Endometrial microvascular endothelial cells (primary cell): ENCODE measurements around the gene GALNT2. TPM values are rescaled to one million over a fixed set of nuclear protein-coding genes. Genes with fewer than 3 reads are reported as not detected.

Experiments used
- in situ Hi-C: cut with HindIII; loops from 2 replicates; pipeline ENCODE4 v1.10.0; 2017; ENCODE audit warnings: low sequenced_read_pairs, low pct_unique_long_range_greater_than_20kb; ENCODE audit errors: inconsistent ontology term
- total RNA-seq: library from RNA; depleted of rRNA; stranded (reverse); fragments of >200 nt; gene quantifications from one replicate; pipeline ENCODE4 v1.2.3, GENCODE V29; 2015; ENCODE audit errors: inconsistent ontology term

Gene GALNT2
- total RNA-seq, 1 donor from 2014 or later = 69.2 TPM

DNA sequence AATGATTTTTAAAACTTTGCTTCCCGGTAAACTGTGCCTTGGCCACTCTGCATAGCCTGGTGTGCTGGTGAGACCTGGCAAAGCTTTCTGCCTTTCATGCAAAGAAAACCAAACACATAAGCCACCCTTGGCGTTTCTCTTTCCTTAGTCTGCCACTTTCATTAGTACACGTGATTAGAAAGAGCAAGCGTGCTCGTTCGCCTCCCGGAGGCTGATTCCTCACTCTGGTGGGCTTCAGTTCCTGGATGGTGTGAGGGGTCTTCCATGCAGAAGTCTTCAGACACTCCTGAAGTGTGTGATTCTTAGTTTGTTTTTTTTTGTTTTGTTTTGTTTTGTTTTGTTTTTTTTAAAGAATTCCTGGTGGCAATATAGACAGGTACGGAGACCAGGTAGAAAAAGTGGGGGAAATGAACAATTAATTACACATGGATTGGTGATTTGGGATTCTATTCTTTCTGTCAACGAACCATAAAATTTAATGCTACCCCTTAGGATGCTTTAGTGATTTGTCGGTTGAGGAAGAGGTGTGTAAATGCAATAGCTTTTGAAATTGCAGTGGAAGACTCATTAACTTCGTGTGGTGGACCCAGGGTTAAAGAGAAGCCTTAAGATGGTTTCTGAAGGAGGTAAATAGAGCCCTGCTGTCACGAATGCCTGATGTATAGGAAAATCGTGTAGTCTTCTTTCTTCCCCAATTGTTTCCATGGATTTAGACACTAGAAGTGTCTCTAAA, 2.1 kb downstream of the GALNT2 start:
- in situ Hi-C loops = no loop called here

GRCh38 chr1:230069796-230070195, 2.8 kb downstream of the GALNT2 start:
- in situ Hi-C loops = no loop called here

DNA sequence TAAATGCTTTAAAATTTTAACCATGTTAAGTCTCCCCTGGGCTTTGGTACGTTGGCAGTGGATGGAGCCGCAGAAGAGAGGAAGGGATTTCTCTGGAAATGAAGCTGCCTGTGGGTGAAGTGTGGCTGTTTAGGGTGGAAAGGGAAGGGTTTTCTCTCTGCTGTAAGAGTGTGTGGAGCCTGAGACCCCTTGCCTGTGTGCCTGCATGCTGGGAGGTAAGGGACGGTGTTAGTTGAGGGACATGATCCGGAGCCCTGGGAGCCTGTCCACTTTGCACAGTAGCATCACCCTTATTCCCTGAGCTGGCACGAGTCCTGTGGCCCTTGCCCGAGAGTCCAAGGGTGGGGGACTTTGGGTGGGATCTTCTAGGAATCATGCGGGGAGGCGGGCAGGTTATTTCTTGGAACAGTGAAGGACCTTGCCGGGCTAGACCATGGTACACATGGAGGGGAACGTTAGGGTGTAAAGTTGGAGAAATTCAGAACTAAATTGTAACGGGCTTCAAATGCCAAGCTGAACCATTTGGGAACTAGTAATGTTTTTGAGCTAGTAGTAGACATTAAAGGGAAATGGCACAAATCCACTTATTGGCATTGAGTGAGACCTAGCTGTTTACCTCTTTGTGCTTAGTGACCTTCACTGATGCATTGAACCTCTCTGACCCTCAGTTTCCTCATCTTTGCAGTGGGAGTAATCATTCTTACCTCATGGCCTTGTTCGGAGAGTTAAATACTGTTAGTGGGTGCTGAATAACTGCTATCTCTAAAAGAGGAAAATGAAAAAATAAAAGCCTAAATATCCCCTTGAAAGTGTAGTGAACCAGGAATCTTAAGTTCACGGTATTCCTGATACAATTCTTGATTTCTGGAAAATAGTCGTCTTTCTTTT, 3.5 kb downstream of the GALNT2 start:
- in situ Hi-C loops = no loop called here

DNA sequence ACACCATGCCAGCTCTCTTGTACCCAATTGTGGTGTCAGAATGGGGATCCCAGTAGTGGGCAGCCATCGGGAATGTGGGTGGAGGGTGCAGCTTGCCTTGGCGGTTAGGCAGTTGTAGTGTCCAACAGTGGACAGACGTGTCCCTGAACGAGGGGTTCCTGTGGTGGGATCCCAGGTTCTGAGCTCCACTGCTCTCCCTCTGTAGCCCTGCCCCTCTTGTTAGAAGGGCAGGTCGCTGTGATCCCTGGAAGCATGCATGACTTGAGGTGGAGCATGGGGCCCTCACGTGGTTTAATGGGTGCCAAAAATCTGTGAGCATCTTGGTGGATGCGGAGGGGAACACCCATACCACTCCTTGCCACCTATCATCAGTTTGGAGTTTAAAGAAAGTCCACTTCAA, 4.3 kb downstream of the GALNT2 start:
- in situ Hi-C loops = no loop called here

DNA sequence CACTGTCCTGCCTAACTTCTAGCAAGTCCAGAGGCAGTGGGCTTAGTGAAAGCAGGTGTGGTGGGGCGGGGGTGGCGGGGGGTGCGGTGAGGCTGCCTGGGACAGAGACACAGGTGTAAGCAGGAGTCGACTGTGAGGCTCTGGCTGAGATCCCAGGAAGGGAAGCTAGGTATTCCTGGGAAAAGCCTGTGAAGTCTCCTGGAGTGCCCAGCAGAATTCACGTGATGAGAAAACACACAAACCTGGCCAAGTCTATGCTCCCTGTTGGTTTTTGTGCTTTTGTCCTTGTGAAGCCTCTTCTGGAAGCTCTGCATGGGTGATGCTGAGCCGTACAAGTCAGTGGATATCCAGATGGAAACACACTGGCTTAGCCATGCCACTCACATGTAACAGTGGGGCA, 5.3 kb downstream of the GALNT2 start:
- in situ Hi-C loops = no loop called here

GRCh38 chr1:230072866-230073265, 5.8 kb downstream of the GALNT2 start:
- in situ Hi-C loops = no loop called here

DNA sequence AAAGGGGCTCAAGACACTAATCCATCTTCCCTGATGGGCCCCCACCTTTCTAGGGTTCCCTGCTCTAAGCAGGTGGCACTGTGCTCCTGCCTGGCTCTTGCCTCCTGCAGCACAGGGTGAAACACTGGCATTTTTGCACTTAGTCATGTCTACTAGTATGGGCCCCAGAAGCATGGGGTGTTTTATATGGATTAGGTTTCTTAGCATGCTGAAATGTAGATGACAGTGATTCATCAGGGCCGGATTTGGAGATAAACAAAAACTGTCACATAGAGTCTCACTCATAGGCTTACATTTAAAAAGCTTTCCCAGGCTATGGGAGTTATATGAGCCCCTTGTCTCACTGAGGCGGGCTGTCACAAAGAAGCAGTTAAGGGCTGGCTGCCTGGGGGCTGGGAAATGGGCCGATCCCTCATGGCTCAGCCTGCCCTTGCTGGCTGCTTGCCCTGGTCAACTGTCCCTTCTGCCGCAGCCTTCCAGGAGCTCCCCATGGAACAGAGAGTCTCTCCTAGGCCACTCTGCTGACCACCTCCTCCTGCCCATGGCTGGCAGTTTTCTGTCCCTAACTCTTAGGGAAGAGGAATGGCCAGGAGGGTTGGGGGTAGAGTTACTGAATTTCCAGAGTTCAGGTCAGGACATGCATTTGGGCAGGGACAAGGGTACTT, 6.5 kb downstream of the GALNT2 start:
- in situ Hi-C loops = no loop called here

DNA sequence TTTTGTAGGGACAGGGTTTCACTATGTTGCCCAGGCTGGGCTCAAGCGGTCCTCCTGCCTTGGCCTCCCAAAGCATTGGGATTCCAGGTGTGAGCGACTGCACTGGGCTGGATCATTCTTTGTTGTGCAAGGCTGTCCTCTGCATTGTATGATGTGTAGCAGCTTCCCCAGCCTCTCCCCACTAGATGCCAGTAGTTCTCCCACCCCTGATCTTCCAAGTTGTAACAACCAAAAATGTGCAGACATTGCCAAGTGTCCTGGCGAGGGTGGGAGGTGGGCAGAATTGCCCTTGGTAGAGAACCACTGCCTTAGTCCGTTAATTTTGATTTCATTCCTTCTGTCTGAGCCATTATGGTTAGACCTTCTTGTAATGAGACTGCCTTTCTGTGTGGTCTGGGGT, 7.2 kb downstream of the GALNT2 start:
- in situ Hi-C loops = no loop called here

- in situ Hi-C loops = no loop called here
Observed at GRCh38 chr1:230074762-230075161, 7.7 kb downstream of the GALNT2 start.

DNA sequence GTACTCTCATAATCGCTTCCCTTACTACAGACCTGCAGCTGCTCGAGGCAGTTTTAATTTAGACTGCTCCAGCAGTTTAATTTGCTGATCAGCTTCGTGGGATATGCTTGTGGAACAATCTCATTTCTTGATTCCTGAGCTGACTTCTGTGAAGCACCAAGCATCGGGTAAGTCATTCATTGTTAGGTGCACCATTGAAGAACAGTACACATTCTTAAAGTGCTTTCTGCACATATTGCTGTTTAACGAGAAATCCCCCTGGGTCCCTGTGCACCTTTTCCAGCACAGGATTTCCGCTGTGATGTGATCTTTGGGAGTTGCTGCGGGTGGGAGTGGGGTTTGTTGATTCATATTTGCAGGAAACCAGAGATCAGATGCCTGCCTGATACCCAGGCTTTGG, 9.1 kb downstream of the GALNT2 start:
- in situ Hi-C loops = no loop called here

DNA sequence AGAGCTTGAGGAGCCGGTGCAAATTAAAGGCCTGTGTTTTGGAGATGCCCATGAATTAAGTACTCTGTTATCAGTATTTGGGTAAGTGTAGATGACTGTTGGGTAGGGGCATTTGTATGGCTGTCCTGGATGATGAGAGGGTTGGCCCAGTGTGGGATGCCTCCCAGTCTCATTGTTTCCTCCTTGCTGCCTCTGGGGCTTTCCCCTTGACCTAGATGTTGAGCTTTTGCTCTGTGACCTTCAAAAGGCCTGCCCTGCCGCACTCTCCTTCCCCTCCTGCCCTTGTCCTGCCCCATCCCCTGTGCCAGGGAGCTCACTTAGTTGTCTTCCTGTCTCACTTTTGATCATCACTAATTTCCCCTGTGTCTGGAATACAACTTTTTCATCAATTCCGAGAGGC, 10.0 kb downstream of the GALNT2 start:
- in situ Hi-C loops = no loop called here

- in situ Hi-C loops = no loop called here
Observed at GRCh38 chr1:230077436-230078213, 10.6 kb downstream of the GALNT2 start.

DNA sequence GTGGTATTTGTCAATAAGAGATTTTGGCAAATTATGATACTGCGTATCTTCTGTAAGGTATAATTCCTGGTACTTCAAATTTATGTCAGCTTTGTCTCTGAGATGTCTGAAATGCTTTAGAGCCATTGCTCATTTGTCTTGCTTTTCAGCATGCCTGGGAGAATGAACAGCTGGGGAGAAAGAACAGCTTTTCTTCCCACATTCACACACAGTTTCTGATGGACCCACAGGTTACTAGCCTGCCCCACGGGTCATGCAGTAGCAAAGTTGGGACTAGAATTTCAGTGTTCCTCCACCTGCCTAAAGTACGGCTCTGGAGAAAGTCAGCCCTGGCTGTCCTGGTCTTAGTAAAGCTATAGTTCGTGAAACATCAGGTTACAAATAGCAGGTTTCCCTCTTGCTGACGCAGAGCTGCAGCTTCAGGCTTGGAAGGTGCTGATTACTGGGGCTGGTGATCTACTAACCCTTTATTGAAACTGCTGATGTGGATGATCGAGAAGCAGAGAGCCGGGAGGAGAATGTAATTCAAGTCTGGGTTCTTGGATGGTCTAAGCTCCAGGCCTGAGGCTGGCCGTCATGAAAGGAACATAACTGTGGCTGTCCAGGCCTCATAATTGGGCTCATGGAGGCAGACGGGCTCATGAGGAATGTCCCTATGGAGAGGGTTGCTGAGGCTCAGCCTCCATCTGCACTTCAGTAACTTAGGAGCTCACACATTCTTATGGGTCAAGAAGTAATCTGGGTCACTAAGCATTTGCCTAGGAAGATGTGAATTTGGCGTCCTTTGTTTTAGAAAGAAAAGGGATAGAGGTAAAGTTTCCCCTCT, 12.4 kb downstream of the GALNT2 start:
- in situ Hi-C loops = no loop called here

DNA sequence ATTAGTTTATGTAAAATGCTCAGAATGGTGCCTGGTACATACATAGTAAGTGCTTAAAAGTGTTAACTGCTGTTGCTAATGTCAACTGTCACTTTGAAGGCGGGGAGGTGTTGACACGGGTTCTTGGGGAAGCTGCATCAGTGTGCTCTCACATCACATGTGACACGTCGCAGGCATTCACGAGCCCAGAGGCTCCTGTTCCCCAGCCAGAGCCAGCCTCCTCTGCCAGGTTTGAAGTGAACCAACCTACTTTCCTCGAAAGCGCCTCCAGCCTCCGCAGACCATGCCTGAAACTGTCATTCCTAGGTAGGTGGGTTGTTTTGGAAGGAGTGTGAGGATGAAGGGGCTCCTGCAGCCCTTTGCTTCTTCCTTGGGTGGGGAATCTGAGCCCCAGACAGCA, 13.8 kb downstream of the GALNT2 start:
- in situ Hi-C loops = no loop called here

- in situ Hi-C loops = no loop called here
Observed at GRCh38 chr1:230081751-230082150, 14.7 kb downstream of the GALNT2 start.

DNA sequence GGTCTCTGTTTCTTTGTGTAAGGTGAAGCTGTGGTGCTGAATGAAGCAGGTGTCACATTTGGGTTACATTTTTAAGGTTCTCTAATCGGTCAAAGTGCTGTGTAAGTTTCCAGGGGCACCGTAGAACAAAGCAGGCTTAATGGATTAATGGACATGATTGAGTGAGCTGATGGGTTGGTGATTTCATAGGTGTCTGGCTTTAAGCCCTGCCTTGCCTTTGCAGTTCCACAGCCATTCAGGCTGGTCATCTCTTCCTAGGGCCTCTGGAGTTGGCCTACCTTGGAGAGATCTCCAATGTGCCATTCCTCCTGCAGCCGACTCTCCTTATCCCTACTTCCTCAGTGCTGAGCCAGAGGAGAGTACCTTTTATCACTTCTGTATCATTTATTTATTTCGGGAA, 15.2 kb downstream of the GALNT2 start:
- in situ Hi-C loops = no loop called here

DNA sequence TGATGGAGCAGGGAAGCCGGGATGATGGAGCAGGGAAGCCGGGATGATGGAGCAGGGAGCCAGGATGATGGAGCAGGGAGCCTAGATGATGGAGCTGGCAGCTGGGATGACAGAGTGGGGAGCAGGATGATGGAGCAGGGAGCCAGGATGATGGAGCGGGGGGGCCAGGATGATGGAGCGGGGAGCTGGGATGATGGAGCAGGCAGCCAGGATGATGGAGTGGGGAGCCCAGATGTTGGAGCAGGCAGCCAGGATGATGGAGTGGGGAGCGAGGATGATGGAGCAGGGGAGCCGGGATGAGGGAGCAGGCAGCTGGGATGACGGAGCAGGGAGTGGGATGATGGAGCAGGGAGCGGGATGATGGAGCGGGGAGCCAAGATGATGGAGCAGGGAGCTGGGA, 16.0 kb downstream of the GALNT2 start:
- in situ Hi-C loops = no loop called here

DNA sequence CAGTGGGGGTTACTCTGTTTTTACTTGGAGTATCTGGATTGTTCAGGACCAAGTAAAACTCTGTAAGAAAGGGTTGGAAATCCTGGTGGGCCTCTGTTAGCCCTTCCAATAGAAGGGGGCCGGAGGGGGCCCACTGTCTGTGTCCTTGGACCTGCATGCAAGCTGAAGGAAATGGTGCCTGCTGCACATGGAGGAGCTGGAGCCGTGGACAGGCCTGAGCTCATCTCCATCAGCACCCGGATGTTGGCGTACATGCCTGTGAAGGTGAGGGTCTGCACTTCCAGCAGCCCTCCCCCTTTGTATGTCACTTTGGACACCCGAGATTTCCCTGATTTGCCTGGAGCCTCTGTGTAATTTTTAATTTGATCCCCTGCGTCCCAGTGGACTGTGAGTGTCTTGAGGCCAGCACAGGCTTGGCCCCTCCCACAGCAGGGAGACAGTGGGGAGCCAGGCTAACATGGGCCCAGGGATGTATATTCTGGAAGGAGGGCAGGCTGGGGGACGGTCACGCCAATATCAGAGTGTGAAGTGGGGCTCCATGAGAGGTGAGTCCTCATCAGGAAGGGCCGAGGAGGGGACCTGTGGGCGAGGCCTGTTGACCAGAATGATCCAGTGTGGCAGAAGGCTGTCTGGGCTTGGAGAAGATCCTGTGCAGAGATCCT, 16.8 kb downstream of the GALNT2 start:
- in situ Hi-C loops = no loop called here
